GM10847 (cell line): ENCODE measurements around the gene CHSY1.

Experiments used
- POLR2A ChIP-seq: IDR thresholded peaks from 2 replicates; pipeline ENCODE4 v1.6.1; 2011; ENCODE audit not compliant: insufficient read length; ENCODE audit errors: extremely low read depth

Gene CHSY1

GRCh38 chr15:101138913-101139880 is 112.7 kb downstream of the CHSY1 start:
- no peak for TF ChIP-seq POLR2A

- TF ChIP-seq POLR2A: no peak
These were observed 113.7 kb downstream of the CHSY1 start for GRCh38 chr15:101138086-101138660.

GRCh38 chr15:101137312-101137940 is 114.4 kb downstream of the CHSY1 start:
- TF ChIP-seq POLR2A: no peak

GRCh38 chr15:101136381-101137268 is 115.2 kb downstream of the CHSY1 start:
- no peak for TF ChIP-seq POLR2A

GRCh38 chr15:101135532-101136166 is 116.2 kb downstream of the CHSY1 start:
- no peak for TF ChIP-seq POLR2A

GRCh38 chr15:101134780-101135179 is 117.1 kb downstream of the CHSY1 start:
- no peak for TF ChIP-seq POLR2A

- TF ChIP-seq POLR2A: no peak
These were observed 118.0 kb downstream of the CHSY1 start for GRCh38 chr15:101133751-101134261.

- TF ChIP-seq POLR2A: no peak
These were observed 118.7 kb downstream of the CHSY1 start for GRCh38 chr15:101133181-101133460.

- no peak for TF ChIP-seq POLR2A
These were observed 119.3 kb downstream of the CHSY1 start for GRCh38 chr15:101132390-101133180.

- TF ChIP-seq POLR2A: no peak
These were observed 120.1 kb downstream of the CHSY1 start for GRCh38 chr15:101131489-101132389.

- no peak for TF ChIP-seq POLR2A
These were observed 121.9 kb downstream of the CHSY1 start for GRCh38 chr15:101129851-101130380.

GRCh38 chr15:101128221-101129015 is 123.4 kb downstream of the CHSY1 start:
- TF ChIP-seq POLR2A: no peak
